ENCODE data around the gene TRAF3IP1. TPM values are rescaled to one million over a fixed set of nuclear protein-coding genes. Genes with fewer than 3 reads are reported as not detected.

Gene TRAF3IP1
- total and polyA plus RNA-seq, 4 donors, result 8.9 to 41.0 (median 14.7) TPM

GRCh38 chr2:238446371-238446770 lies 126.1 kb downstream of the TRAF3IP1 start:
- no peak for DNase-seq
- TF ChIP-seq, protein P1, sequence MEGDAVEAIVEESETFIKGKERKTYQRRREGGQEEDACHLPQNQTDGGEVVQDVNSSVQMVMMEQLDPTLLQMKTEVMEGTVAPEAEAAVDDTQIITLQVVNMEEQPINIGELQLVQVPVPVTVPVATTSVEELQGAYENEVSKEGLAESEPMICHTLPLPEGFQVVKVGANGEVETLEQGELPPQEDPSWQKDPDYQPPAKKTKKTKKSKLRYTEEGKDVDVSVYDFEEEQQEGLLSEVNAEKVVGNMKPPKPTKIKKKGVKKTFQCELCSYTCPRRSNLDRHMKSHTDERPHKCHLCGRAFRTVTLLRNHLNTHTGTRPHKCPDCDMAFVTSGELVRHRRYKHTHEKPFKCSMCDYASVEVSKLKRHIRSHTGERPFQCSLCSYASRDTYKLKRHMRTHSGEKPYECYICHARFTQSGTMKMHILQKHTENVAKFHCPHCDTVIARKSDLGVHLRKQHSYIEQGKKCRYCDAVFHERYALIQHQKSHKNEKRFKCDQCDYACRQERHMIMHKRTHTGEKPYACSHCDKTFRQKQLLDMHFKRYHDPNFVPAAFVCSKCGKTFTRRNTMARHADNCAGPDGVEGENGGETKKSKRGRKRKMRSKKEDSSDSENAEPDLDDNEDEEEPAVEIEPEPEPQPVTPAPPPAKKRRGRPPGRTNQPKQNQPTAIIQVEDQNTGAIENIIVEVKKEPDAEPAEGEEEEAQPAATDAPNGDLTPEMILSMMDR (IDR thresholded peaks at IDR 0.05; ENCODE audit: control extremely low read depth, extremely low read depth), result no peak
- Histone ChIP-seq H3K27me3 (ENCODE audit: control insufficient read depth in 3 of 3, insufficient read depth in 3 of 3, low read length in 2 of 3) (no peaks in the 10 kb centered on the region), H3K9ac (ENCODE audit: insufficient read depth in 1 of 2, low read length in 2 of 2) (no peak overlapping the region), H3K36me3 (ENCODE audit: control insufficient read depth in 4 of 4, insufficient read depth in 4 of 4, low read length in 4 of 4) (peaks cover 12 to 61% (median 43%) of the 10 kb centered on the region in 4 donors), H3K9me3 (ENCODE audit: control insufficient read depth in 4 of 4, insufficient read depth in 3 of 4, low read length in 3 of 4) (peaks cover 0 to 3% (median 0%) of the 10 kb centered on the region in 4 donors), H3K4me3 (no peak overlapping the region), H3K4me1 (ENCODE audit: control insufficient read depth in 5 of 5, insufficient read depth in 5 of 5, low read length in 5 of 5) (peaks cover 0 to 8% (median 2%) of the 10 kb centered on the region in 5 donors), H3K27ac (ENCODE audit: low read depth in 1 of 2, low read length in 1 of 2) (no peak overlapping the region)
- 96 to 97% methylated on average over 8 of the region's 8 CpGs for WGBS, 2 donors
- no peak for ATAC-seq (ENCODE audit: insufficient read depth, low FRiP score)

DNA sequence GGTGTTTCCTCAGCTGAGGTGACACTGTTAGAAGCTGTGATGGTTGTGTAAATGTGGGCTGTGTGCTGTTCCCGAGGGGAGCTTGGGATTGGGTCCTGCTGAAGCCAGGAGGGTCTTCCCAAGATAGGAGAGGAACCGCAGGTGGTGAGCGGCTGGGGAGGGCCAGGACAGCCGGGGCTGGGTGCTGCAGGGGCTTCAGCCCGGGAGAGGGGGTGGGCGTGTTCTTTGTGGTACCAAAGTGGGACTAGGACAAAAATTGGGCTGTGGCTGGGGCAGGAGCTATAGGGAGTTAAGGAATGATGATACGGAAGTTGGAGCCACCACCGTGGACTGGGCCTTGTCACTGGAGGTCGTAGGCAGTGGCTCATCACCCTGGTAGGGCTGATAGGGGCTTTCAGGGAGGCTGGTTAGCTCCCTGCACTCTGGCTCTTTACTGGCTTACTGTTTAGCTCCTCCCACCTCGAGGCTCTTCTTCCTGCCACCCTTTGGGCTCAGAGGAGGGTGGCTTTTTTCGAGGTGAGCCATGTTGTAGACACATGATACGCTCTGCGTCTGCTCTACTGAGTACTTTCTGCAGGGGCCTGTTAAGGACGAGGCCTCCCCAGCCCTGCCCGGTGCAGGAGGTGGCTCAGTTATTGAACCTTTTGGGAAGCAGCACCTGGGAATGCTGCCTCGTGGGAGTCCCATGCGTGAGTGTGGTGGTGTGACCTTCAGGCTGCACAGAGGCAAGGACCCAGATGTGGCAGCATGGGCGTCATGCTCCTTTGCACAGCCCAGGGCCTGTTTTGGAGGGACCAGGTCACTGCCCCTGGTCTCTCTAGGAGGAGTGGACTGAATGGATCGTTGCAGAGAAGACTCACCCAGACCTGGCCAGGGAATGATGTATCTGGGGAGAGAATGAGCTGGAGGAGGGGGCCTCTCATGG lies 128.0 kb downstream of the TRAF3IP1 start:
- Histone ChIP-seq H3K27ac (ENCODE audit: low read depth in 1 of 2, low read length in 1 of 2) (peak overlapping the region in 1 of 2 donors; percentile 14), H3K9ac (ENCODE audit: insufficient read depth in 1 of 2, low read length in 2 of 2) (no peak overlapping the region), H3K4me3 (no peak overlapping the region), H3K27me3 (ENCODE audit: control insufficient read depth in 3 of 3, insufficient read depth in 3 of 3, low read length in 2 of 3) (no peaks in the 10 kb centered on the region), H3K9me3 (ENCODE audit: control insufficient read depth in 4 of 4, insufficient read depth in 3 of 4, low read length in 3 of 4) (peaks cover 0 to 3% (median 0%) of the 10 kb centered on the region in 4 donors), H3K36me3 (ENCODE audit: control insufficient read depth in 4 of 4, insufficient read depth in 4 of 4, low read length in 4 of 4) (peaks cover 12 to 69% (median 45%) of the 10 kb centered on the region in 4 donors), H3K4me1 (ENCODE audit: control insufficient read depth in 5 of 5, insufficient read depth in 5 of 5, low read length in 5 of 5) (peaks cover 0 to 6% (median 0%) of the 10 kb centered on the region in 5 donors)
- TF ChIP-seq, protein P1 (IDR thresholded peaks at IDR 0.05; ENCODE audit: control extremely low read depth, extremely low read depth), result no peak
- no peak for DNase-seq
- no peak for ATAC-seq (ENCODE audit: insufficient read depth, low FRiP score)
- WGBS, 2 donors, result 89 to 91% methylated on average over 19 of the region's 19 CpGs

GRCh38 chr2:238449241-238449640 lies 128.9 kb downstream of the TRAF3IP1 start:
- no peaks in the 10 kb centered on the region for H3K27me3 ChIP-seq (ENCODE audit: control insufficient read depth in 3 of 3, insufficient read depth in 3 of 3, low read length in 2 of 3)
- H3K27ac ChIP-seq (ENCODE audit: low read depth in 1 of 2, low read length in 1 of 2), result peak overlapping the region; percentile 14 to 28

More at GRCh38 chr2:238449241-238449640, 128.9 kb downstream of the TRAF3IP1 start:
- ATAC-seq (ENCODE audit: insufficient read depth, low FRiP score) (no peak), DNase-seq (no peak)
- TF ChIP-seq, protein P1 (IDR thresholded peaks at IDR 0.05; ENCODE audit: control extremely low read depth, extremely low read depth), result no peak
- 86 to 91% methylated on average over 8 of the region's 8 CpGs for WGBS, 2 donors
- H3K9ac ChIP-seq (ENCODE audit: insufficient read depth in 1 of 2, low read length in 2 of 2), result no peak overlapping the region
- H3K4me3 ChIP-seq, result no peak overlapping the region
- peaks cover 0 to 3% (median 0%) of the 10 kb centered on the region in 4 donors for H3K9me3 ChIP-seq (ENCODE audit: control insufficient read depth in 4 of 4, insufficient read depth in 3 of 4, low read length in 3 of 4)
- peaks cover 12 to 67% (median 43%) of the 10 kb centered on the region in 4 donors for H3K36me3 ChIP-seq (ENCODE audit: control insufficient read depth in 4 of 4, insufficient read depth in 4 of 4, low read length in 4 of 4)
- peaks cover 0 to 6% (median 0%) of the 10 kb centered on the region in 5 donors for H3K4me1 ChIP-seq (ENCODE audit: control insufficient read depth in 5 of 5, insufficient read depth in 5 of 5, low read length in 5 of 5)
